Endothelial cell of umbilical vein (primary cell): Measurements from ENCODE around the gene LMF2. TPM values are rescaled to one million over a fixed set of nuclear protein-coding genes. Genes with fewer than 3 reads are reported as not detected.

Experiments used
- BruUV-seq: library from RNA; stranded (reverse); fragments of 400-500 nt; replicated peaks from 2 replicates; lab custom pipeline; 2021; lab: Mats Ljungman, UMichigan
- CTCF ChIA-PET: fragments of 300-600, 350-600 bp; sonication (Branson Sonifier 250); formaldehyde crosslinking; loops from one replicate; lab custom pipeline; 2021; ENCODE audit warnings: antibody characterized with exemption, inconsistent platforms; lab: Charles Lee
- POLR2A ChIA-PET: fragments of 300-600, 350-600 bp; sonication (Branson Sonifier 250); formaldehyde crosslinking; loops from one replicate; lab custom pipeline; 2021; ENCODE audit warnings: antibody characterized with exemption, inconsistent platforms; lab: Charles Lee
- DNase-seq: peaks from one replicate; pipeline ENCODE4 v3.0.0-alpha.2; 2011; ENCODE audit warnings: low read depth, low spot score
- FAIRE-seq: peaks from 2 replicates; lab custom pipeline; 2011; peaks lifted over from hg19 to GRCh38; lab: Jason Lieb, UNC
- H2AFZ ChIP-seq: 2 replicates; pipeline ENCODE4 v1.6.0; 2012; ENCODE audit warnings: low read depth, low read length, control low read depth, inconsistent platforms
- H3K27ac ChIP-seq: 2 replicates; pipeline ENCODE4 v1.5.1; 2011; ENCODE audit warnings: low read depth, mild to moderate bottlenecking, control low read depth, low read length, moderate library complexity; ENCODE audit not compliant: insufficient read depth
- H3K27me3 ChIP-seq, 2 experiments: 2 replicates each; pipeline versions ENCODE4 v1.6.0 to v1.6.1; 2011; ENCODE audit warnings: low read length in 2 of 2, mixed read lengths in 1 of 2; ENCODE audit not compliant: control insufficient read depth in 2 of 2, insufficient read depth in 2 of 2
- H3K36me3 ChIP-seq, 2 experiments: 2 replicates in 1 of 2; 3 replicates in 1 of 2; pipeline ENCODE4 v1.5.1; 2011; ENCODE audit warnings: low read length in 2 of 2, mild to moderate bottlenecking in 1 of 2, moderate library complexity in 1 of 2; ENCODE audit not compliant: control insufficient read depth in 2 of 2, insufficient read depth in 2 of 2; ENCODE audit errors: extremely low read depth in 1 of 2
- H3K4me1 ChIP-seq: 3 replicates; pipeline ENCODE4 v1.5.1; 2011; ENCODE audit warnings: mild to moderate bottlenecking, low read length; ENCODE audit not compliant: control insufficient read depth, insufficient read depth; ENCODE audit errors: extremely low read depth
- H3K4me2 ChIP-seq: 2 replicates; pipeline ENCODE4 v1.6.1; 2011; ENCODE audit warnings: low read length, control low read depth, mixed read lengths; ENCODE audit not compliant: insufficient read depth
- H3K4me3 ChIP-seq, 3 experiments: fragments of 200-600 bp in 1 of 3; sonication (generic), shearing (Covaris generic) in 1 of 3; replicated peaks in 1 of 3; 2 replicates each; pipeline ENCODE4 v1.5.1; 2011 to 2016; ENCODE audit warnings: control low read depth in 3 of 3, low read length in 3 of 3, mild to moderate bottlenecking in 2 of 3, inconsistent platforms in 1 of 3, low read depth in 1 of 3, moderate library complexity in 1 of 3; ENCODE audit not compliant: insufficient read depth in 1 of 3
- H3K79me2 ChIP-seq: 2 replicates; pipeline ENCODE4 v1.6.0; 2012; ENCODE audit warnings: low read length, inconsistent platforms; ENCODE audit not compliant: control insufficient read depth, insufficient read depth
- H3K9ac ChIP-seq: replicated peaks from 2 replicates; pipeline ENCODE3; 2011; ENCODE audit warnings: low read length, control low read depth; ENCODE audit not compliant: insufficient read depth; ENCODE audit errors: extremely low read depth
- H3K9me1 ChIP-seq: replicated peaks from 3 replicates; pipeline ENCODE4 v1.6.0; 2011; ENCODE audit warnings: mild to moderate bottlenecking, low read length; ENCODE audit not compliant: control insufficient read depth, insufficient read depth; ENCODE audit errors: extremely low read depth
- H3K9me3 ChIP-seq: replicated peaks from 2 replicates; pipeline ENCODE4 v1.5.1; 2012; ENCODE audit warnings: low read length, inconsistent platforms; ENCODE audit not compliant: control insufficient read depth, insufficient read depth
- H4K20me1 ChIP-seq: replicated peaks from 2 replicates; pipeline ENCODE3; 2011; ENCODE audit warnings: mild to moderate bottlenecking, low read length; ENCODE audit not compliant: control insufficient read depth, insufficient read depth; ENCODE audit errors: extremely low read depth
- EZH2 ChIP-seq: IDR thresholded peaks from 2 replicates; pipeline ENCODE4 v1.6.1; 2012; ENCODE audit warnings: borderline replicate concordance, low read depth, mild to moderate bottlenecking, moderate library complexity, low read length, inconsistent platforms; ENCODE audit not compliant: severe bottlenecking
- FOS ChIP-seq: IDR thresholded peaks from 2 replicates; pipeline ENCODE4 v1.6.1; 2011; ENCODE audit warnings: mild to moderate bottlenecking, low read length, moderate library complexity, borderline replicate concordance; ENCODE audit not compliant: insufficient read depth
- GATA2 ChIP-seq: IDR thresholded peaks from 2 replicates; pipeline ENCODE4 v1.7.0; 2011; ENCODE audit warnings: low read depth, mild to moderate bottlenecking, moderate library complexity, mixed read lengths, low read length; ENCODE audit not compliant: insufficient read length, insufficient read depth
- JUN ChIP-seq: IDR thresholded peaks from 2 replicates; pipeline ENCODE4 v1.6.1; 2011; ENCODE audit warnings: borderline replicate concordance, low read depth; ENCODE audit not compliant: insufficient read length, insufficient read depth
- MYC ChIP-seq: IDR thresholded peaks from one replicate; pipeline ENCODE4 v1.6.1; 2011; ENCODE audit warnings: mild to moderate bottlenecking, low read depth, low read length
- POLR2A ChIP-seq: IDR thresholded peaks from 2 replicates; pipeline ENCODE4 v1.6.1; 2012; ENCODE audit warnings: low read depth, mild to moderate bottlenecking, control low read depth, low read length
- dilution Hi-C: fragments of 300-500 bp; cut with MboI; formaldehyde crosslinking; loops from one replicate; pipeline ENCODE4 v1.15.0; 2019; ENCODE audit warnings: low sequenced_read_pairs; ENCODE audit not compliant: extremely low pct_ligation_motif_present
- intact Hi-C: fragments of 100-400 bp; cut with micrococcal nuclease; formaldehyde crosslinking; loops from one replicate; pipeline ENCODE4 v1.10.0; 2022
- polyA plus RNA-seq, 4 experiments: library from polyadenylated mRNA; depleted of rRNA in 3 of 4; stranded (reverse) in 3 of 4; unstranded in 1 of 4; fragments of >200 nt; gene quantifications; 2 replicates each; pipeline versions ENCODE4 v1.2.1 to v1.2.3, GENCODE V29; 2011 to 2012; ENCODE audit warnings: missing spikeins in 1 of 4
- total RNA-seq: library from RNA; stranded (reverse); gene quantifications from 2 replicates; pipeline ENCODE4 v1.2.3, GENCODE V29; 2021
- TF ChIP-seq, protein P1 (sequence below), 2 donors: IDR thresholded peaks; 1 replicate in 1 of 2; 2 replicates in 1 of 2; pipeline ENCODE4 v1.5.1; 2011; ENCODE audit warnings: low read length in 2 of 2, mild to moderate bottlenecking in 2 of 2, moderate library complexity in 2 of 2, control low read depth in 1 of 2, inconsistent platforms in 1 of 2, low read depth in 1 of 2; ENCODE audit not compliant: insufficient read depth in 1 of 2; ENCODE audit errors: extremely low read depth in 1 of 2
- TF ChIP-seq, protein P2 (sequence below): IDR thresholded peaks from 2 replicates; pipeline ENCODE4 v1.6.1; 2011; ENCODE audit not compliant: insufficient read depth, insufficient read length

Gene LMF2
- total and polyA plus RNA-seq, 2 donors (not counting 3 experiments of a cell fraction or from before 2014, with no cell fraction given): 89.7 to 112 TPM

DNA sequence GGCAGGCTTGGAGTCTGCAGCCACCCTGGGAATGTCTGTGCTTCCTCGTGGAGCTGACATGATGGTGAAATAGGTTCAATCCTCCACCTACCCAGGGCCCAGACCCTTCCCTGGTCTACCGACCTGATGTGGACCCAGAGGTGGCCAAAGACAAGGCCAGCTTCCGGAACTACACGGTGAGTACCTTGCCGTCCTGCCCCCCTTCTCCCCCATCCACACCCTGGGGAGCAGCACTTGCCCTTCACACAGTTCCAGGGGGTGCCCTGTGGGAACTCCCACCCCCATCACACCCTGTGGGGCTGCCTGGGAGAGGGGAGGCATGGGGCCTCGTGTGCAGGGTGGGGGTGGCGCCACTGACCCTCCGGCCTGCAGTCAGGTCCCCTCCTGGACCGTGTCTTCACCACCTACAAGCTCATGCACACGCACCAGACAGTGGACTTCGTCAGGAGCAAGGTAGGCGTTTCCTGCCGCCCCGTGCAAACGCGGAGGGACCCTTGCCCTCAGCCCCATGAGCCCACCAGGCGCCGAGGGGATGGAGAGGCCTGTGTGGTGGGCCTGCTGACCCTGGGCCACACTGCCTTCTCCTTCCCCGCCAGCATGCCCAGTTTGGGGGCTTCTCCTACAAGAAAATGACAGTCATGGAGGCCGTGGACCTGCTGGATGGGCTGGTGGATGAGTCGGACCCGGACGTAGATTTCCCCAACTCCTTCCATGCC is 20.1 kb downstream of the LMF2 start:
- Histone ChIP-seq H3K4me3 (no peak overlapping the region), H4K20me1 (no peaks in the 10 kb centered on the region), H3K9ac (no peak overlapping the region), H3K27ac (no peak overlapping the region), H2AFZ (no peak overlapping the region), H3K4me2 (no peak overlapping the region), H3K36me3 (no peaks in the 10 kb centered on the region), H3K9me3 (no peaks in the 10 kb centered on the region), H3K4me1 (no peaks in the 10 kb centered on the region), H3K27me3 (no peaks in the 10 kb centered on the region), H3K9me1 (no peaks in the 10 kb centered on the region), H3K79me2 (no peaks in the 10 kb centered on the region)
- BruUV-seq: no TSS peak
- CTCF ChIA-PET: interaction anchor here (0.7 kb wide), 1 partner anchor 10 kb away, joined by 3 read pairs; no protein-coding TSS in a partner anchor
- dilution Hi-C loops: no loop called here
- no peak for DNase-seq
- POLR2A ChIA-PET: no interaction called here
- intact Hi-C loops: no loop called here
- TF ChIP-seq FOS (no peak), EZH2 (no peak), MYC (no peak), GATA2 (no peak), JUN (no peak), POLR2A (no peak)
- TF ChIP-seq, protein P1, sequence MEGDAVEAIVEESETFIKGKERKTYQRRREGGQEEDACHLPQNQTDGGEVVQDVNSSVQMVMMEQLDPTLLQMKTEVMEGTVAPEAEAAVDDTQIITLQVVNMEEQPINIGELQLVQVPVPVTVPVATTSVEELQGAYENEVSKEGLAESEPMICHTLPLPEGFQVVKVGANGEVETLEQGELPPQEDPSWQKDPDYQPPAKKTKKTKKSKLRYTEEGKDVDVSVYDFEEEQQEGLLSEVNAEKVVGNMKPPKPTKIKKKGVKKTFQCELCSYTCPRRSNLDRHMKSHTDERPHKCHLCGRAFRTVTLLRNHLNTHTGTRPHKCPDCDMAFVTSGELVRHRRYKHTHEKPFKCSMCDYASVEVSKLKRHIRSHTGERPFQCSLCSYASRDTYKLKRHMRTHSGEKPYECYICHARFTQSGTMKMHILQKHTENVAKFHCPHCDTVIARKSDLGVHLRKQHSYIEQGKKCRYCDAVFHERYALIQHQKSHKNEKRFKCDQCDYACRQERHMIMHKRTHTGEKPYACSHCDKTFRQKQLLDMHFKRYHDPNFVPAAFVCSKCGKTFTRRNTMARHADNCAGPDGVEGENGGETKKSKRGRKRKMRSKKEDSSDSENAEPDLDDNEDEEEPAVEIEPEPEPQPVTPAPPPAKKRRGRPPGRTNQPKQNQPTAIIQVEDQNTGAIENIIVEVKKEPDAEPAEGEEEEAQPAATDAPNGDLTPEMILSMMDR (IDR thresholded peaks at IDR 0.05; ENCODE audit: extremely low read depth in 1 of 2, insufficient read depth in 1 of 2, low read depth in 1 of 2, low read length in 2 of 2): no peak
- TF ChIP-seq, protein P2, sequence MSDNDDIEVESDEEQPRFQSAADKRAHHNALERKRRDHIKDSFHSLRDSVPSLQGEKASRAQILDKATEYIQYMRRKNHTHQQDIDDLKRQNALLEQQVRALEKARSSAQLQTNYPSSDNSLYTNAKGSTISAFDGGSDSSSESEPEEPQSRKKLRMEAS: no peak
- no peak for FAIRE-seq
